Stimulated activated CD8-positive, alpha-beta memory T cell treated with anti-CD3 and anti-CD28 coated beads, Interleukin-4, amount 100 ng/mL, for 48 hours (primary cell): ENCODE data around the gene GPR39.
"Not testable (repeated sequence)": the region's sequence is repeated elsewhere in the genome, so short reads cannot be mapped to it uniquely, and the experiment has no call there.

Experiments
- DNase-seq: peaks from one replicate; pipeline ENCODE4 v3.0.0-alpha.2; 2020

GPR39 gene

GRCh38 chr2:132515010-132515409, 98.4 kb downstream of the GPR39 start:
- DNase-seq, result no peak

GRCh38 chr2:132517386-132517785, 100.8 kb downstream of the GPR39 start:
- DNase-seq, result no peak

- no peak for DNase-seq
Observed at GRCh38 chr2:132518302-132518701, 101.7 kb downstream of the GPR39 start.

GRCh38 chr2:132519566-132519965, 103.0 kb downstream of the GPR39 start:
- no peak for DNase-seq

- DNase-seq, result no peak
Observed at GRCh38 chr2:132521341-132521740, 104.7 kb downstream of the GPR39 start.

- no peak for DNase-seq
Observed at GRCh38 chr2:132522901-132523300, 106.3 kb downstream of the GPR39 start.

- not testable (repeated sequence) for DNase-seq
Observed at GRCh38 chr2:132537061-132537460, 120.5 kb downstream of the GPR39 start.

GRCh38 chr2:132538331-132538855, 121.8 kb downstream of the GPR39 start:
- no peak for DNase-seq

- no peak for DNase-seq
Observed at GRCh38 chr2:132540166-132540565, 123.6 kb downstream of the GPR39 start.

- no peak for DNase-seq
Observed at GRCh38 chr2:132542953-132543569, 126.5 kb downstream of the GPR39 start.

GRCh38 chr2:132544006-132544630, 127.5 kb downstream of the GPR39 start:
- DNase-seq, result no peak

- peak; percentile 70 for DNase-seq
Observed at GRCh38 chr2:132547090-132547687, 130.6 kb downstream of the GPR39 start.

GRCh38 chr2:132549935-132550670, 133.5 kb downstream of the GPR39 start:
- DNase-seq, result no peak

- no peak for DNase-seq
Observed at GRCh38 chr2:132550946-132551345, 134.3 kb downstream of the GPR39 start.

GRCh38 chr2:132557694-132558093, 141.1 kb downstream of the GPR39 start:
- DNase-seq, result no peak

GRCh38 chr2:132559326-132559725, 142.7 kb downstream of the GPR39 start:
- DNase-seq, result no peak

GRCh38 chr2:132559921-132560320, 143.3 kb downstream of the GPR39 start:
- no peak for DNase-seq

GRCh38 chr2:132560562-132560961, 144.0 kb downstream of the GPR39 start:
- DNase-seq, result no peak

GRCh38 chr2:132562245-132562644, 145.6 kb downstream of the GPR39 start:
- DNase-seq, result no peak

- no peak for DNase-seq
Observed at GRCh38 chr2:132564065-132564464, 147.5 kb downstream of the GPR39 start.

GRCh38 chr2:132566379-132566778, 149.8 kb downstream of the GPR39 start:
- DNase-seq, result no peak

- DNase-seq, result no peak
Observed at GRCh38 chr2:132567682-132568081, 151.1 kb downstream of the GPR39 start.

- no peak for DNase-seq
Observed at GRCh38 chr2:132568656-132569055, 152.1 kb downstream of the GPR39 start.
